GM18951 (cell line): ENCODE data around the gene C2orf92.
"Not testable (repeated sequence)": the region's sequence is repeated elsewhere in the genome, so short reads cannot be mapped to it uniquely, and the experiment has no call there.

Source experiments
- POLR2A ChIP-seq: IDR thresholded peaks from 4 replicates; pipeline ENCODE4 v1.6.1; 2011; ENCODE audit warnings: mild to moderate bottlenecking; ENCODE audit not compliant: insufficient read length, insufficient read depth; ENCODE audit errors: extremely low read depth
- in situ Hi-C: fragments of 300-500 bp; cut with MboI; formaldehyde crosslinking; loops from one replicate; pipeline ENCODE4 v1.12.0; 2022; ENCODE audit warnings: low sequenced_read_pairs, mixed read lengths, inconsistent platforms; ENCODE audit not compliant: unreplicated experiment

Gene C2orf92

DNA sequence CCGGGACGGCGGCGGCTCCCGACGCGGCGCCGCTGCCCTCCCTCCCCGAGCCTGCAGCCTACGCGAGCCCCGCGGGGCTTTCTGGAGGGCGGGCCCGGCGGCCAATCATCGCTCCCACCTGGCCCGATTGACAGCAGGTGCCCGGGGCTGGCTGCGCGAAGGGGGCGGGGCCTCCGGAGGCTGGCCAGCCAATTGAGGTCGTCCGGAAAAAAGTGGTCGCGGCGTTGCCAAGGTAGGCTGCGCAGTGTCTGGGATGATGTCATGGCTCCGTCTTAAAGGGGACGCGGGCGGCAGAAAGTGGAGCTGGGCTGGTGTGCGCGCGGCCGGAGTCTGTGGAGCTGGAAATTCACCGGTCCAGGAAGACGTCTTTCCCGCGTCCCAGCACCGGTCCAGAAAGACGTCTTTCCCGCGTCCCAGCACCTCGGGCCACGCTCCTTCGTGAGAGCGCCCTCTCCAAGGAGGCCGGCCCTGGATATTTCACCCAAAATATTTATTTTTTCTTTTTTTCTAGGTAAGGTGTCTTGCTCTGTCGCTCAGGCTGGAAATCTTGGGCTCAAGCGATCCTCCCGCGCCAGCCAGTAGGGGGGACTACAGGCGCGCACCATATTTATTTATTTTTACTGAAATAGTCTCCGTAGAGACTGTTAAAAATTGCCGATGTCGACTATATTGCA lies 5.4 kb upstream of the C2orf92 start, which contains the start of gene ACTR1B:
TSS of gene ACTR1B (minus strand) at position 83 of the 674 bp plus-strand sequence. CDS start 154 bp downstream, outside the sequence.
- TF ChIP-seq POLR2A: peak; percentile 71
- in situ Hi-C loops: no loop called here

DNA sequence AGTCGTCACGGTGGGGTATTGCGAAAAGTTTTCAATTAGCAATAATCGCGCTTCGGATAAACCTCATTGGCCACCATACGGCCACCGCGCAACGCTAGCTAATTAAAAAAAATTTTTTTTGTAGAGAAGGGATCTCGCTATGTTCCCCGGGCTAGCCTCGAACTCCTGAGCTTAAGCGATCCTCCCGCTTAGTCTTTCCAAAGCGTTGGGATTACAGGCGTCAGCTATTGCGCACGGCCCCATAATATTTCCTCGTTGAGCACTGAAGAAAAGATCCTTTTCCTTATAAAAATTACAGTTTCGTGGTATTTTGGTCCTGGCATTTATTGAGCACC lies 4.9 kb upstream of the C2orf92 start:
- TF ChIP-seq POLR2A: no peak
- in situ Hi-C loops: no loop called here

DNA sequence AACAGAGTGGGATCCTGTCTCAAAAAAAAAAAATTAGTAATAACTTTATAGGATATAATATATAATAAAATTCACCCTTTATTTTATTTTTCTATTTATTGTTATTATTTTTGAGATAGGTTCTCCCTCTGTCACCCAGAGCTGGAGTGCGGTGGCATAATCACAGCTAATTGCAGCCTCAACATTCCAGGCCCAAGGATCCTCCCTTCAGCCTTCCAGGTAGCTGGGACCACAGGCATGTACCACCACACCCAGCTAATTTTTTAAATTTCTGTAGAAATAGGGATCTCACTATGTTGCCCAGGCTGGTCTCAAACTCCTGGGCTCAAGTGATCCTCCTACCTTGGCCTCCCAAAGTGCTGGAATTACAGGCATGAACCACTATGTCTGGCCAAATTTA lies 958 bp downstream of the C2orf92 start:
- in situ Hi-C loops: no loop called here
- no peak for TF ChIP-seq POLR2A

DNA sequence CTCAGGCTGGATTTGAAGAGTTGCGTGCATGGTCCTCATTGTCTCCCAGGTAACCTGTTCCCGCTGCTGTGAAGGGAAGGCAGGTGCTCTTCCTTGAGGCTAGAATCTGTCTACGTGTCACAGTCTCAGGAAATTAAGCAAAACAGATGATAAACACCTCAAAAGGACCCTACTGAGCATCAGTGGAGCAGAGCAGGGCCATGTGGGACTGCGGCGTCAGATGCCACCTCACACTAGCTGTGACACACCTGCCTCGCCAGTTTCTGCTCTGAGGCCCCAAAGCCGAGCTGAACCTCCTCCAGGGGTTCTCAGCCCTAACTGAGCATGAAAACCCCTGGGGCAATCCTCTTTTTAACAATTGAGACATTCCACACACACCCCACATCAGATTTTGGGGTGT lies 2.0 kb downstream of the C2orf92 start:
- TF ChIP-seq POLR2A: no peak

DNA sequence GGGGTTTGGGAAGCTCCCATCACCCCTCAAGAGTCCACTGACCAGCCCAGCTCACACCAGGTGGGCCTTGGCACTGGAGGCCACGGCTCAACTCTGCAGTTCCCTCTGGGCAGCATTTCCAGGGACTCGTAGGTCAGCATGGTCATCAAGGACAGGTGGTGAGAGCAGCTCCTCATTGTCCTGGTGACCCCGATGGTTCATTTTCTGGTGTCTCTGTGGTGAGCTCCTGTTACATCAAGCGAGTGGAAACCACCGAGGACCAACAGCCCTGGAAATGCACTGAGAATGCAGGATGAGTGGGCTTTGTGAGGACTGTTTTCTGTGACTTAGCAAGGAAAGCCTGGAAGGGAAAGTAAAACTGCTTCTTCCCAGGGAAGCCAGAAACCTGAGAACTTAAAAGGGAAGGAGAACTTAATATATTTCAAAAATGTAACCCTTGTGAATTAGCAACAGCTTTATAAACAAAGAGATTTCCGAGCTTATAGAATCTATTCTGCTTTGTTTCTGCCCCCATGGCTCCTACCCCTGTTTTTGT lies 3.2 kb downstream of the C2orf92 start:
- in situ Hi-C loops: not testable (repeated sequence)

More for the DNA sequence above, 2.0 kb downstream of the C2orf92 start:
- in situ Hi-C loops: no loop called here

DNA sequence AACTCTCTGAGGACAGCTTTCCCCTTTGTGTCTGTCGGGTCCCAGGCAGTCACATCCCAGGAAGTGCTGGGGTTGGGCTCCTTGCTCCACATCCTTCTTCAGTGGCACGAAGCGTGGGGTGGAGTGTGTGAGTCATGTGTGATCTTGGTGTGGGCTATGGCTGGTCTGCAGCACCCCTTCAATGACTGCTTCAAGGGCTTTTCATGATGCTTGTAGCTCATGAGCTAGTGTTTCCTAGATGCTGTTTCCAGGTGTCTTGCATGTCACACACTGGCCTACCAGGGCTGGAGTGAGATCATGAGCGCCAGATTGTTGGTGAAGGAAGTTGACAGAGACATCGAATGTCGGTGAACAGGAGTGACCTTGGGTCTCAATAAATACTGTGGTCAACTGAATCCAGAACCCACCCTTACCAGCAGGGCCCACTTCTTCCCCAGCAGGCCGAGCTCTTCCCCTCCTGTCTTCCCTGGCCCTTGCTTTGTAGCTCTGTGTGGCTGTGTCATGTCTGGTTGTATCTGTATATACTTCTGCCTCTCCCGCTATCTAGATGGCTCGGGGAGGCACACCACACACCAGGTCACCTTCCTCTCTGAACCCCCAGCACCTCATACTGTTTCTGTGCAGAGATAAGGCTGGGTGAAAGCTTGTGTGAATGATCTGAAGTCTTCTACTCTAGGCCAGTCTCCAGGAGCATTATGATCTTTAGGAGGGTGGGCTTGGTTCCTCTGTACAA lies 3.8 kb downstream of the C2orf92 start:
- in situ Hi-C loops: no loop called here
- TF ChIP-seq POLR2A: no peak

DNA sequence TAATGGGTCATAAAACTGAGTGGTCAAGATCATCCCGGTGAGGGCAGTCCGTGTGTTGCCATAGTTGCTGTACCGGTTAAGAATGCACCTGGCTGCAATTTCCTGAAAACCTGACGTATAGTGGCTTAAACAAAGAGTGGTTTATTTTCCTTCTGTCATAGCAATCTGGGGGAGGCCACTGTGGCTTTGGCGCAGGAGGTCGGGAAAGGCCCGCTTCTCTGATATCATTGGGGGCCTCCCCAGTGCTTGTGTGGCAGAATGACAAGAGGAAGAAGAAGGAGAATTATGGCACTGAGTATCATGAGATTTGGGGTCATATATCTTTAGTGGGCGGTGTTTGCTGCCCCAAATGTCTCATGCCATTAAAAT lies 4.4 kb downstream of the C2orf92 start:
- no peak for TF ChIP-seq POLR2A
- in situ Hi-C loops: no loop called here

DNA sequence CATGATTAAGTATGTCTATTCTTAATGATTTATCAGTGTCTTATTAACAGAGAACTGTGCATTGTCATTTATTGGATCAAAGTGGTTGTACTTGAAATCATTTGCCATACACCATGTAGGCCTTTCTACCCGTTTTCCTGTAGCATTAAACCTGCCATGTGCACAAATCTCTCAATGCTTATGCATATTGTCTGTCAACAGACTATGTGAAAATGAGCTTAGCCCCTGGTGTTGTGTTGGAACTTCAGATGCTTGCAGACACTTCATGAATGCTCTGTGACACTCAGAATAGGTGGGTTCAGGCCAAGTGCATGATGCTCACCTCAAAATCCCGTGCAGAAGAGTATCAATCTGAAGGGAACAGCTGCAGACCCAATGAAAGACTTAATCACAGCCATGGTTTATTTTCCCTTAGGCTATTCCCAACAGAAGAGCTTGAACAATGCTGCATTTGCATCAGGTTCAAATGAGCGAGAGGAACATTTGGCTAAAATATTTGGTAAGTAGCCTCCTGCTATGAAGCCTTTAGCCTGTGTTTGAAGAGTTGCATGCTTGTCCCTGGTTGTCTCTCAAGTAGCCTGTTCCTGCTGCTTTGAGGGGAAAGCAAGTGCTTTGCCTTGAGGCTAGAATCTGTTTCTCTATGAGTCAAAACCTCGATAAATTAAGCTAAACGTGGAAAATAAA lies 6.1 kb downstream of the C2orf92 start:
- in situ Hi-C loops: no loop called here
- no peak for TF ChIP-seq POLR2A

DNA sequence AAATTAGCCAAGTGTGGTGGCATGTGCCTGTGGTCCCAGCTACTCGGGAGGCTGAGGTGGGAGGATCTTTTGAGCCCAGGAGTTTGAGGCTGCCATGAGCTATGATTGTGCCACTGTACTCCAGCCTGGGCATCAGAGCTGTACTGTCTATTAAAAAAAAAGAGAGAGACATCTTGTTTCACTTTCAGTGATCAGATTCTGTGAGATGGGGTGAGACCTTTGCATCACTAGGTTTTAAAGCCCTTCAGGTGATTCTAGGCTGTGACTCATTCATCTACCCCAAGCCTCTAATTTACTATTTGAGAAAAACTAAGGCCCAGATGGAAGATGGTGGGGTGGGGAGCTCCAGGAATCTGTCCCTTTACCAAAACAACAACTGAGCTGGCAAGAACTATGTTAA lies 7.1 kb downstream of the C2orf92 start:
- in situ Hi-C loops: no loop called here
- no peak for TF ChIP-seq POLR2A

DNA sequence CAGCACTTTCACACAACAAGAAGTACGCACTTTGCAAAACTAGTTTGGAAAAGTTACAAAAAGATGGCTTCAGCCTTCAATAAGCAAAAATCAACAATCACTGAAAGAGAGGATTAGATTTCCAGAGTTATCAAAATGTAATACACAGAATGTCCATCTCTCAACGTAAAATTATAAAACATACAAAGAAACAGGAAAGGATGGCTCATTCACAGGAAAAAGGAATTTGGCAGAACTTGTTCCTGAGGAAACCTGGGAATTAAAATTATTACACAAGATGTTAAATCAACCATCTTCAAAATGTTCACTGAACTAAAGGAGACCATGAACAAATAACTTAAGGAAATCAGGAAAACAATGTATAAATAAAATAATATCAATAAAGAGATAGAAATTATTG lies 8.0 kb downstream of the C2orf92 start:
- in situ Hi-C loops: no loop called here
- no peak for TF ChIP-seq POLR2A

DNA sequence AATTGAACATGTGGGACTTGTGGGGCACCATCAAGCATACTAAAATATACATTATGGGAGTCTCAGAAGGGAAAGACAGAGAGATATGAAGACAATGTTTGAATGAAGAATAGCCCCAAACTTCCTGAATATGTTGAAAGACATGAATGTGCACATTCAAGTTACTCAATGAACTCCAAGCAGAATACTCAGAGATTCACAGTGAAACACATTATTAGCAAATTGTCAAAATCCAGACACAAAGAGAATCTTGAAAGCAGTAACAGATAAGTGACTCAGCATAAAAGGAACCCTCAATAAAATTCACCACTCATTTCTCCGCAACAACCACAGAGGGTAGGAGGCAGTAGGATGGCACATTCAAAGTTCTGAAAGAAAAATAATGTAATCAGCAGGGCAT lies 8.8 kb downstream of the C2orf92 start:
- in situ Hi-C loops: no loop called here
- no peak for TF ChIP-seq POLR2A

DNA sequence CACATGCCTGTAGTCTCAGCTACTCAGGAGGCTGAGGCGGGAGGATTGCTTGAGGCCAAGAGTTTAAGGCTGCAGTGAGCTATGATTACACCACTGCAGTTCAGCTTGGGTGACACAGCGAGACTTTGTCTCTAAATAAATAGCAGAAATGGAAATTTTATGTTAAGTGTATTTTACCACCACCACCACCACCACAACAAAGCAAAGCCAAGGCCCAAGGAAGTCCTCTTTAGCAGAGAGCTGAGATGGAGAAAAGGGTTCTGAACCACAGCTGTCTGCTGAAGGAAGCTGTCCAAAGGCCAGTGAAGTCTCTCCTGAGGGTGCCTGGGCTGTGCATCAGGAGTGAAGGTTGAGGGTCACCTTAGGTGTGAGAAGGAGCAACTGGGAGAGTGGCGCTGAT lies 17.7 kb downstream of the C2orf92 start:
- in situ Hi-C loops: not testable (repeated sequence)

DNA sequence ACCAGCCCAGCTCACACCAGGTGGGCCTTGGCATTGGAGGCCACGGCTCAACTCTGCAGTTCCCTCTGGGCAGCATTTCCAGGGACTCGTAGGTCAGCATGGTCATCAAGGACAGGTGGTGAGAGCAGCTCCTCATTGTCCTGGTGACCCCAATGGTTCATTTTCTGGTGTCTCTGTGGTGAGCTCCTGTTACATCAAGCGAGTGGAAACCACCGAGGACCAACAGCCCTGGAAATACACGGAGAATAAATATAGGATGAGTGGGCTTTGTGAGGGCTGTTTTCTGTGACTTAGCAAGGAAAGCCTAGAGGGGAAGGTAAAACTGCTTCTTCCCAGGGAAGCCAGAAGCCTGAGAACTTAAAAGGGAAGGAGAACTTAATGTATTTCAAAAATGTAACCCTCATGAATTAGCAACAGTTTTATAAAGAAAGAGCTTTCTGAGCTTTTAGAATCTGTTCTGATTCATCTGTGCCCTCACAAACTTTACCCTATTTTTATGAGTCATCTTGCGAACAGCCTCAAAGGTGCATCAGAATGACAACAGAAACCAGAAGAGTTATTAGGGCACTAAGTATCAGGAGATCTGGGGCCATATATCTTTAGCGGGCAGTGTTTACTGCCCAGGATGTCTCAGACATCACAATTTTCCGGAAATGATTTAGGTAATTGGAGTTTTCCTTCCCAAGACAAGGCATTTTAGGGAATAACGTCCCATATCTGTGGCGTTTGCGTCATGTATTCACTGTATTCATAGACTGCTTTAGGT lies 18.7 kb downstream of the C2orf92 start:
- no peak for TF ChIP-seq POLR2A

DNA sequence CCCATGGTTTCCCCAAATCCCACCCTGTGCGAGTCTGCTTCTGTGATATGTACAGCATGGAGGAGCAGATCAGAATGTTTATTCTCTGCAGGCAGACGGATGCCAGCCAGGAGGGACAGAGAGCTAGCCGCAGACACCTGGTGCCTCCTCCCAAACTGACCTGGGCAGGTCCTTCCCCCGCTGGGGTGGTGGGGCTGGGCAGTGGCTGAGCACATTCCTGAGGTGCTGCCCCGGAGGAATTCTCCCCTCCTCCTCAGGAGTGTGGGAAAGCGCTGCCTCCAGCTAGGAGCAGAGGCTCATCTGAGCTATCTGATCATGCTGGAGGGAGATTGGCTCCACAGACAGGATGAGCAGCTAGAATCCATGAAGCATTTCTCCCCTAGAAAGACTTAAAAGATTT lies 21.7 kb downstream of the C2orf92 start:
- in situ Hi-C loops: no loop called here
- TF ChIP-seq POLR2A: no peak

More for the DNA sequence above, 18.7 kb downstream of the C2orf92 start:
- in situ Hi-C loops: no loop called here
